GM12872 (cell line): Measurements from ENCODE around the gene RBKS.

Experiments
- TF ChIP-seq, protein P1 (sequence below): IDR thresholded peaks from 3 replicates; pipeline ENCODE4 v1.5.1; 2011; ENCODE audit warnings: low read depth, mild to moderate bottlenecking, low read length, moderate library complexity; ENCODE audit not compliant: insufficient read depth

RBKS gene

DNA sequence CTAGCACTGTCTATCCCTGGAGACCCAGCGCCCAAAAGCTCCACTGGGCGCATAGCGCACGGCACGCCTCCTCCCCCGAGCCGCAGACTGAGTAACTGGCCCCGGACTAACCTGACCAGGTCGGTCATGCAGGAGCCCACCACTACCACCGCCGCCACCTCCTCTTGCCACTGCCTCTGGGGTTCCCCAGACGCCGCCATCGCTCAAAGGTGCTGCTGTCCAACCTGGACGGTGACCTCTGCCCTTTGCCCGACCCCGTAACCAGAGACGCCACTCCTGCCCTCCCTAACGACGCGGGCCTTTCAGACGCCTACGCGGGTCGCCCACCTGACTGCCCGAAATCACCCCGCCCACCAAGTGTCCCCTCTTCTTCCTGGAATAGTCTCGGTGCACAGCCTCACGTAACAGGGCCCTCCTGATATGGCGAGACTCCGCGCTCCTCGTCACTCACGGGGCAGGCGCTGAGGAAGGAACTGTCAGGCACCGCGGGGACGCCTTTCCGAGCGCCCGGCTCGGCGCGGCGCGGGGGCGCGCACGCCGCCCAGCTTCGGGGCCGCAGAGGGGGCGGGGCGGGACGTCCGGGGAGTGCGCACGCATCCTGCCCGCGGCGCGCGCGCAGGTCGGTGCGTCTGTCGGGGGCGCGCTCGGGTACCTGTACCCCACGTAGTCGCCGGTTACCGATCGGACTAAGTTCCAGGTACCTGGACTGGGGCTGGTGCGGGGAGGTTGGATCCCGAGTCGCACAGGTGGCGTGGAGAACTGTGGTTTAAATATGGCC is at the start of gene RBKS, which contains the start of gene BABAM2:
RBKS (minus strand) TSS at position 242 of the 778 bp plus-strand sequence; CDS start at position 200, 42 bp downstream.
BABAM2 (plus strand) TSS at position 584 of the 778 bp plus-strand sequence. CDS start 3,828 bp downstream, outside the sequence.
- TF ChIP-seq, protein P1, sequence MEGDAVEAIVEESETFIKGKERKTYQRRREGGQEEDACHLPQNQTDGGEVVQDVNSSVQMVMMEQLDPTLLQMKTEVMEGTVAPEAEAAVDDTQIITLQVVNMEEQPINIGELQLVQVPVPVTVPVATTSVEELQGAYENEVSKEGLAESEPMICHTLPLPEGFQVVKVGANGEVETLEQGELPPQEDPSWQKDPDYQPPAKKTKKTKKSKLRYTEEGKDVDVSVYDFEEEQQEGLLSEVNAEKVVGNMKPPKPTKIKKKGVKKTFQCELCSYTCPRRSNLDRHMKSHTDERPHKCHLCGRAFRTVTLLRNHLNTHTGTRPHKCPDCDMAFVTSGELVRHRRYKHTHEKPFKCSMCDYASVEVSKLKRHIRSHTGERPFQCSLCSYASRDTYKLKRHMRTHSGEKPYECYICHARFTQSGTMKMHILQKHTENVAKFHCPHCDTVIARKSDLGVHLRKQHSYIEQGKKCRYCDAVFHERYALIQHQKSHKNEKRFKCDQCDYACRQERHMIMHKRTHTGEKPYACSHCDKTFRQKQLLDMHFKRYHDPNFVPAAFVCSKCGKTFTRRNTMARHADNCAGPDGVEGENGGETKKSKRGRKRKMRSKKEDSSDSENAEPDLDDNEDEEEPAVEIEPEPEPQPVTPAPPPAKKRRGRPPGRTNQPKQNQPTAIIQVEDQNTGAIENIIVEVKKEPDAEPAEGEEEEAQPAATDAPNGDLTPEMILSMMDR, result no peak

DNA sequence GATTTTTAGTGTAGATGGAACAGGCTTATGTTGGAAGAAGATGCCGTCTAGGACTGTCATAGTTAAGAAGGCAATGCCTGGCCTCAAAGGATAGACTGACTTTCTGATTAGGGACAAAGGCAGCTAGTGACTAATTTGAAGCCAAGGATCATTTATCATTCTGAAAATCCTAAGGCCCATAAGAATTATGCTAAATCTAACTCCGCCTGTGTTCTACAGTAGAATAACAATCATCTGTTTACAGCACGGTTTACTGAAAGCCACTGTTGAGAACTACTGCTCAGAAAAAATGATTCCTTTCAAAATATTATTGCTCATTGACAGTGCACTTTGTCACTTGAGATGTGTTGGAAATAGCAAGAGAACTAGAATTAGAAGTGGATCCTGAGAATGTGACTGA is 44.8 kb upstream of the RBKS start:
- TF ChIP-seq, protein P1, result no peak

DNA sequence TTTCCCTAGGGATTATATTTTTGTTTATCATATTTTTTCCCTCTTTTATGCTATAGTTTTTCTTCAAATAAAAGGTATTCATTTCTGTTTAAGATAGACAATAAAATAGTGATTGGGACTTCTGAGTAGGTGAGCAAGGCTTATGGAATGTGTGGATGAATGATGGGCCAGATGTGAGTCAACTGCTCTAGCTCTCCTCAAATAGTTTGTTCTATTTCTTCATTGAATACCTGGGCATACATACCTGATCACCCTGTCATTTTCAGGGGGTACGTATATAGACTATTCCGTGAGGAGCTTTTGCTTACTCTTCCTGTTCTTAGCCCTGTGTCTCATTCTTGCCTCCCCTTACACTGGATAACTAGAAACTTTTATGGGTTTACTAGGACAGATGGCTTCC is 42.2 kb upstream of the RBKS start:
- TF ChIP-seq, protein P1, result no peak

DNA sequence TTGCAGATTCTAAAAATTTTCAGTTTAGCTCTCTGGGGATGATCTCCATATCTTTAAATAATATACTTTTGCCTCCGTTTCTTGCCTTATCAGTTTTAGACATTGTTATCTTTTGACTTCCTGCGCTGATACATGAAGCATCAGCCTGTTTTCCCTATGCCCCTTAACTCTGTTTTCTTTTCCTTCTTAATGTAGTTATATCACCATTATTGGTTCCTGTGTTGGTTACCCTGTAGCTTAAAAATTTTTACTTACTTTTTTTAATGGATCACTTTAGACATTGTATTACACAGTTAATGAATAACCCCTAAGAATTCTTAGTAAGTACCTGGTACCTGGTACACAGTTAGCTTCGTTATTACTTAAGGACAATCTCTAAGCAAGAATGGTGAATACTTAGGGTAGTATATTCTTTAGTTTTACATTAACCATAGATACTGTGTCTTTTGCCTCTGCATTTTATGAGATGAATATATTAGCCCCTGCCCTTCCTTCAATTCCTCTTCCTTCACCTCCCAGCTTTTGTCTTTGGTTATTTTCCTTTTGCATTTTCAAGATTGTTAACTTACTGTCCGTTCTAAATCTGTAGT is 41.3 kb upstream of the RBKS start:
- TF ChIP-seq, protein P1, result no peak

DNA sequence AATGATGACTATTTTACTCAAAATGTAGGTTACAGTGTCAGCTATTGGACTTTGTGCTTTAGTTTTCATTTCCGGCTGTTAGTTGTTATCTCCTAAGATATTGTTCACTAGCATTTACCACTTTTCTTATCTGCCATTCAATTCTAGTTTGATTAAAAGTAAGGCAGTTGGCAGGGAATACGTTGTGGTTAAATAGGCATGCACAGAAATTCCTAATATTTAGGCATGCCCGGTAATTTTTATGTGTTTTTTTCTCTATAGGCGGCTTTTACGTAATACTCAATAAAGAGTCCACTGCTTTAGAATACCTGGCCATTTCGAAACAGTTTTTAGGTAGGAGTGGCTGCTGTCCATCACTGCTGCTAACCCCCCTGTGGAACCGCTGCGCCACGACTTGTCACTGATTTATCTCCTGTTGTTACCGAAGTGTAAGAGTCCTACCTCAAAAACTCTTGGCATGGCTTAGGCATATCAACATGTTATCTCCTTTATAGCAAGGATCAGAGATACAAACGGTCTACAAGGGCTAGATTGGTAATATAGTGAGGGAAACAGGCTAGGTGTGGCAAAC is 39.8 kb upstream of the RBKS start:
- TF ChIP-seq, protein P1, result no peak

DNA sequence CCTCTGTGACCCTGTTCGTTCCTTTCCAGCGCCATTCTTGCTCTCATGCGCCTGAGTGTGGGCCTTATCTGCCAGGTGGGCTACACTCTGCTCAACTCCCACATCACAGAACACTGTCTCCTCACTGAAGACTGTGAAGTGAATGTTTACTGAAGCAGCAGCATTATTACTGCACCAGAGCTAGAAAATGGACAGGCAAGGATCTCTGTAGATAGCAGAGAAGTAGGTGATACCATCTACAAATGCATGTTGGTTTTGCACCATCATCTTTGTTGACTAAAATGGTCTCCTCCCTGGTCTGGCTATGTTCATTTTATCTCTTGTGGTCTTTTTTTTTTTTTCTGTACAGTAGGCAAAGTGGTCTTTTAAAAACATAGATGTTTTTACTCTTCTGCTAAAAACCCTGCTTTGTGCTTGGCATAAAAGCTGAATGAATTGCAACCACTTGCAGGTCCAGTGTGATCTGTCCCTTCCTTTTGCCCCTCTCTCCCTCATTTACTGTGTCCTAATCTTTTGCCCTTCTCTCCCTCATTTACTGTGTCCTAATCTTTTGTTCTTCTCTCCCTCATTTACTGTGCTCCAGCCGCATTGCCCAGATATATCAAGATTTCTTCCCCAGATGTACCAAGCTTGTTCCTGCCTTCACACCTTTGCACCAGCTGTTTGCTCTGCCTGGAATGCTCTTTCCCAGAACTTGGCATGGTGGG is 35.7 kb upstream of the RBKS start:
- TF ChIP-seq, protein P1, result no peak

DNA sequence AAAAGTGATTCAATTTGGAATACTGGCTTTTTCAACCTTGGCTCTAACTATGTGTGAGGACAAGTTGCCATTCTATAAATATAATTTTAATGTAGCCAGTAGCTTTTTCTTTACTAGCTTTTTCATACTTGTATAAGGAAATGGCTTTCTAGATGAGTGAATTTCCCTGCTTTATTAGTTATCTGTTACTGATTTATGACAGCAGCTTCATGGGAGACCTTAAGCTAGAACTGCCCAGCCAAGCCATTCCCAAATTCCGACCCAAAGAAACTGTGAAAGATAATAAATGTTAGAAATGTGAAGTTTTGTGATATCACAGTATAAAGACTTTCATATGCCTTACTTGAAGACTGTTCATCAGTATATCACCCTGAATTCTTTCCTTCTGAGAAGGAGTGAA is 32.7 kb upstream of the RBKS start:
- TF ChIP-seq, protein P1, result no peak
